Lung microvascular endothelial cell (primary cell): ENCODE data around the gene ANAPC2. TPM values are rescaled to one million over a fixed set of nuclear protein-coding genes. Genes with fewer than 3 reads are reported as not detected.

Source experiments
- DNase-seq, 2 donors: peaks; one replicate each; pipeline versions ENCODE4 v3.0.0 to v3.0.0-alpha.2; 2010; ENCODE audit warnings: low read depth in 2 of 2
- total RNA-seq: library from RNA; depleted of rRNA; stranded (reverse); fragments of >200 nt; gene quantifications from 2 replicates; pipeline ENCODE4 v1.2.1, GENCODE V29; 2014

Gene ANAPC2
- total RNA-seq, 1 donor from 2014 or later = 16.9 TPM

GRCh38 chr9:137176302-137177182 lies 11.8 kb downstream of the ANAPC2 start:
- DNase-seq = peak; percentile 57 to 65

DNA sequence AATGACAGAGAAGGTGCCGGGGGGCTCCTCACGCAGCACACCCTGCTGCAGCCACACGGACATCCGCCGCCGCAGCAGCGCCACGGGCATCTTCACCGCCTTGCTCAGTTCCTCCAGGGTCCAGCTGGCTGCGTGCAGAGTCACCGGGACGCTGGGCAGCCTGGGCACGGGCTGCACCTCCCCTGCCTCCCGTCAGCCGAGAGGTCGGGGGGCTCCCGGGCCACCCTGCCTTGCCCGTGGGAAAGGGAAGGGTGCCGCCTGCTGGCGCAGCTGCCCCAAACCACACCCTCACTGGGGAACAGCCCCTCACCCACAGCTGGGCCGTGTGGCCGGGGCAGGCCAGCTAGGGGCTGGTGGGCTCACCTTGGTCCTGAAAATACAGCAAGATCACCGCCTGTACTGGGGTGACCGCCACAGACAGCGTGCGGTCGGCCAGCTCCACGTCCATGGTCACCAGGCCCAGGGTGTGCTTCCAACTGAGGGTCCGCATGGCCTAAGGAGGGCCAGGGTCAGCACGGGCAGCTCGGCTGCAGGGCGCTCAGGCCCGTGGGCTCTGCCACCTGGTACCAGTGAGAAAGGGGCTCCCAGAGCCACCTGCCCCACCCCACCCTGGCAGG lies 12.9 kb downstream of the ANAPC2 start:
- DNase-seq = no peak

GRCh38 chr9:137174722-137175293 lies 13.6 kb downstream of the ANAPC2 start:
- DNase-seq = no peak

DNA sequence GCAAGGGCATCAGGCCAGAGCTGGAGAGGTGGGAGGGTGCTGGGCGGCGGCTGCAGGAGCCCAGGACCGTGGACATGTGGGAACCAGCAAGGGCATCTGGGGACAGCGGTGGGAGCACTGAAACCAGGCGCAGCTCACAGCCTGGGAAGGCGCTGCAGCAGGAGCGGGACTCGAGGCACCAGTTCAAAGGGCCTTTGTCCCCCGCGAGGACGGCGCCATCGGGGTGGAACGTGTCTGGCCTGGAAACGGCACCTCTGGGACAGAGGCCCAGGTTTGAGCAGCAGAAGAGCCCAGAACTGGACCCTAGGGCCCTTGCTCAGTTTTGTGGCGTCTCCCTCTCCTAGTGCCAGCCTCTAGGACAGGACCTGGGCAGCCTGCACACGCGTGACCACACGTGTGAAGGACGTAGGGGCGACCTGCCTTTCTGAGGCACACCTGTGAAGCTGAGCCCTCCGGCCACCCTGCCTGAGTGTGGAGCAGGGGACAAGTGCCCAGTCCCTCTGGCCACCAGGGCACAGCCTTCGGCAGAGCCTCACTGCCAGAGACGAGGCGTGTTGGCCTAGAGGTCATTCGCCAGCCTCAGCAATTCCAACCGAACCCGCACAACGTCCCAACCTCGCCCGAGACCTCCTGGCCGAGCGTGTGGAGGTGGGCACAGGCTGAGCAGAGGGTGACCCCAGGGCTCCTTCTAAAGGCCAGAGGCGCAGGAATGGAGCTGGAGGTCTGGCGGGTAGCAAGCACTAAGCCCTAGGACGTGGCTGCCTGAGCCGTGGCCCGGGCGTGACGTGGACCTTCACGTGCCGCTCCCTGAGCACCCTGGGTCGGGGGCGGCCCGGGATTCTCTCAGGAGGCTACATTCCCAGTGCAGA lies 14.3 kb downstream of the ANAPC2 start:
- DNase-seq = no peak

- DNase-seq = no peak
Observed at GRCh38 chr9:137172901-137173795, 15.2 kb downstream of the ANAPC2 start.

DNA sequence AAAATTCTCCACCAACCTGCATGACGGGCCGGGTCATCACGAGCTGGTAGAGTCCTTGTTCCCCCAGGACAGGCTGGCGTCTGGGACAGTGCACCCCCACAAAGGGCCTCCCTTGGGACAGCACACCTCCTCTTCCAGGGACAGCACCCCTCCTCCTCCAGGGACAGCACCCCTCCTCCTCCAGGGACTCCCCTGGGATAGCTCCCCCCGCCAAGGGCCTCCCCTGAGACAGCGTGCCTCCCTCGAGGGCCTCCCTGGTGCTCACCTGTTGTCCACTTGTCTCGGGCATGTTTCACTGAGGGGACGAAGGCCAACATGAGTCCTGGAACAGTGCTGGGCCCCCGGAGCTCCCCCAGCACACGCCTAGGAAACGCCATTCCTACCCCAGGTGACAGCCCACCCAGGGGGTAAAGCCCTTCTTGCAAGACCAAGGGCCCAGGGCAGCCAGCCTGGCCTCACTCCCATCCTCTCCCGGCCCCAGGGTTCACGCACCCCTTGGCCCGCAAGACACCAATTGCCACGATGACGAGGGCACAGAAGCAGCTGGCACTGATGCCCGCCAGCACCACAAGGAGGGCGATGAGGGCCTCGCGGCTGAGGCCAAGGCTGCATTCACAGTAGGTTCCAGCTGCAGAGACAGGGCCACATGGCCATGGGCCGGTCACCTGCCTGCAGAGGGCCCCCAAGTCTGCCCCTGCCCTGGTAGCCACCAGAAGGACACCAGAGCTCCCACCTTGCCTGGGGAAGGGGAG lies 17.0 kb downstream of the ANAPC2 start:
- DNase-seq = no peak

- no peak for DNase-seq
Observed at GRCh38 chr9:137170486-137171148, 17.7 kb downstream of the ANAPC2 start.

DNA sequence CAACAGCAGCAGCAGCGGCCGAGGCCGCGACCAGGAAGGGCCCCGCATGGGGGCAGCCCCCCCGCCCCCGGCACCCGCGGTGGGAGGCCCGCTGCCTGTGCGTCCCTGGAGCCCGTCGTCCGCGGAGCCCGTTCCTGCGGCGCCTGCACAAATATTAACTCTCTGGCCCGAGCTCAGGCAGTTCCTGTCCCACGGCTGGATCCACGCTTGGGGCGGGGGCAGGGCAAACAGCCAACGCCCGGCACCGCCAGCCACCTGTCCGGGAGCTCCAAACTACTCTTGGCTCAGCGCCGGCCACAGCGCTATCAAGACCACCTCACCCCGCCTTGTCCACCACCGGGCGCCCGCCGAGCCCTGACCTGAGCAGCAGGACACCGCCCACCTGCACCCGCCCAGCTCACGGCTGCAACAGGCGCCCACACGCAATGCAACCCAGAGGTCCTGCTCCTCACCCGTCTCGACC lies 18.4 kb downstream of the ANAPC2 start, which contains the start of gene LRRC26:
Gene LRRC26, minus strand, starts transcription at position 156 of the 463 bp plus-strand sequence. Its CDS starts 108 bp downstream, at position 48.
- no peak for DNase-seq

DNA sequence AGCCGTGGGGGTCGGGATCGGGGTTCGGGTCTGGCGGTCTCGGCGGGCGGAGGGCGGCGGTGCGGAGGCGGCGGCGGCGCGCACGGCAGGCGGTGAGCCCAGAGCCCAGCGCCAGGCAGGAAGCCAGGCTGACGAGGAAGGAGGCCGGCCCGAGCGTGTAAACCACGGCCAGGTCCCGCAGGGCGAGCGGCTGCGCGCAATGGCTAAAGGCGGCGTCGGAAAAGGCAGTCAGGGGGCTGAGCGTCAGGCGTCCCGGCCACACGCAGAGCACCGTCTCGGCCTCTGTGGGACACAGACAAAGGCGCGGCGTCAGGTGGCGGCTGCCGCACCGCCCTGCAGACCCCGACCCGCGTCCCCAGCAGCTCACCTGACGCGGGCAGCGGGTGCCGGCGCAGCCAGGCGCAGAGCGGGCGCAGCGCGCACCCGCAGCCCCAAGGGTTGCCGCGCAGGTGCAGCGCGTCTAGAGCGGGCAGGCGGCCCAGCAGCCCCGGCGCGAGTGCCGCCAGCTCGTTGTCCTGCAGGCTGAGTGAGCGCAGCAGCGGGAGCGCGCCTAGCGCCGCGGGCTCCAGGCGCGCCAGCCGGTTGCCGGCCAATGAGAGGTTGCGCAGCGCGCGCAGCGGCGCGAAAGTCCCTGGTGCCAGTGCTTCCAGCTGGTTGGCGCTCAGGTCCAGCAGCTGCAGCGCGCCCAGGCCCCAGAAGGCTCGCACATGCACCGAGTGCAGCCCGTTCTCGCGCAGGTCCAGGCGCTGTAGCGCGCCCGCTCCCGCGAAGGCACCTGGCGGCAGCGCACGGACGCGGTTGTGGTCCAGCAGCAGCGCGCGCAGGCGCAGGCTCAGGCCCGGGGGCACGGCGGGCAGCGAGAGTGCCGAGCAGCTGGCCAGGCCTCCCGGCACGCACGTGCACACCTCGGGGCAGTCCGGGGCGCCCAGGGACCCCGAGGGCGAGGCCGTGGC lies 19.2 kb downstream of the ANAPC2 start:
- peak; percentile 40 to 72 for DNase-seq

- no peak for DNase-seq
Observed at GRCh38 chr9:137168573-137168903, 19.8 kb downstream of the ANAPC2 start.

- DNase-seq = no peak
Observed at GRCh38 chr9:137167747-137168572, 20.4 kb downstream of the ANAPC2 start.

DNA sequence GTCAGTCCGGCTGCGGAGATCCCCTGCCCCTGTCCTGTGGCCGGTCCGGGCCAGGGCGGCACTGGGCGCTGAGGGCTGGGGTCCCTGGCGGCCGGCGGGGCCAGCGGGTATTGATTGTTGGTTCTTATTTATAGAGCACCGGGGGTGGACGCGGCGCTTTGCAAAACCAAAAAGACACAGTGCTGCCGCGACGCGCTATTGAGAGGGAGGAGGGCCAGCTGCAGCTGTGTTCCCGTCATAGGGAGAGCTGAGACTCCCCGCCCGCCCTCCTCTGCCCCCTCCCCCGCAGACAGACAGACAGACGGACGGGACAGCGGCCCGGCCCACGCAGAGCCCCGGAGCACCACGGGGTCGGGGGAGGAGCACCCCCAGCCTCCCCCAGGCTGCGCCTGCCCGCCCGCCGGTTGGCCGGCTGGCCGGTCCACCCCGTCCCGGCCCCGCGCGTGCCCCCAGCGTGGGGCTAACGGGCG lies 21.0 kb downstream of the ANAPC2 start:
- DNase-seq = no peak

DNA sequence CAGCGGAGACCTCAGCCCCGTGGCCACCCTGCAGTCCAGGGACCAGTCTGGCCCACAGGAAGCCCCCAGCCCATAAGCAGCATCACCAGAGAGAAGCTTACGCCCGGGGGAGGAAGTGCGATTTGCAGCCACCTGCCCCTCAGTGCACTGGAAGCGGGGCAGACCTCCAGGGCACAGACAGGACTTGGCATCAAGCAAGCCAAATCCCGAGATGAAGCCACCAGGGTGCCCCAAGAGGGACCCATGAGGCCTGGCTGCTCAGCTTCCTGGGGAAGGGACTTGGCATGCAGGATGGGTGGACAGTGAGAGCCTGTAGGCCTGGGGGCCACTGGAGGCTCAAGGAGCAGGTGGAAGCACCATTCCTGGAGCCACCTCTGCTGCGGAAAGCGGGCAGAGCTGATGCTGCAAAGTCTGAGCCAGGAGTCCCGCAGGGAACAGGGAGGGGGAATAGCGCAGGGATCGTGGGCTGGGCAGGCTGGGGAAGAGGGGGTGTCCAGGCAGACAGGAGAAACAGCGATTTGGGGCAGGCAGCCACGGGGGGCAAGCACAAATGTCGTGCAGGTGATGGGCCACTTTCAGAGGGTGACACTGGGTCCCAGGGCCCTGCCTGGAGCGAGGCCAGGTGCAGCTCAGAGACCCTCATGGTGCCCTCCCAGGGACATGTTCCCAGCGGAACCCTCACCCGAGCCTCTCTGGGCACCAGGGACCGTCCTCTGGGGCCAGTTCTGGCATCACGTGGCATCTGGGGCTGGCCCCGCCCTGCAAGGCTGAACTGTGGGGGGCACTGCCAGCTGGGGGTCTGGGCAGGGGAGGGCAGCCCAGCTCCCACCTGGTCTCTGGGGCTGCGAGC lies 21.8 kb downstream of the ANAPC2 start:
- DNase-seq = no peak

DNA sequence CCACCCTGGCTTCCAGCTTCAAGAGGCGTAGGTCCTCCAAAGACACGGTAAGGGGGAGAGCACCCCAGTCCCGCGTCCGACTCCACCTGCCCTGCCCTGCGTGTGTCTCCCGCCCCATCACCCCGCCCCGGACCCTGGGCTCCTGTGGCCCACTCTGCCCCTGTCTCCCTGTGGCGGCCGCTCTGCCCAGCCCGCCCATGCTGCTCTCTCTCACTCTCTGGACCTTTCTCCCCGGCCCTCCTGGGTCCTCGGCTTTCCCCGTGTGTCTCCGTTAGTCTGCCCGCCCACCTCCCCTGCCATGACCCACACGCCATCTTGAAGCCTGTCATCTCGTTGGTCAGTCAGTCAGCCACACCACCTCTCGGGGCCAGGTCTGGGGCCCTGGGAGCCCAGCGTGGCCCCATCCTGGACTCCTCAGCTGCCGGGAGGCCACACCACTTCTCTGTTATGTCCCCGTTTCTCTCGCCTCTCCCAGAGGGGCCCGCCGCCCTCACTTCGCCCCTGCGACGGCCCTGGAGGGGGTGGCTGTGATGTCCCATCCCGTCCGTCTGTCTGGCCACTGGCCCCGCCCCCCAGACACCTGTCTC lies 23.0 kb downstream of the ANAPC2 start:
- no peak for DNase-seq

DNA sequence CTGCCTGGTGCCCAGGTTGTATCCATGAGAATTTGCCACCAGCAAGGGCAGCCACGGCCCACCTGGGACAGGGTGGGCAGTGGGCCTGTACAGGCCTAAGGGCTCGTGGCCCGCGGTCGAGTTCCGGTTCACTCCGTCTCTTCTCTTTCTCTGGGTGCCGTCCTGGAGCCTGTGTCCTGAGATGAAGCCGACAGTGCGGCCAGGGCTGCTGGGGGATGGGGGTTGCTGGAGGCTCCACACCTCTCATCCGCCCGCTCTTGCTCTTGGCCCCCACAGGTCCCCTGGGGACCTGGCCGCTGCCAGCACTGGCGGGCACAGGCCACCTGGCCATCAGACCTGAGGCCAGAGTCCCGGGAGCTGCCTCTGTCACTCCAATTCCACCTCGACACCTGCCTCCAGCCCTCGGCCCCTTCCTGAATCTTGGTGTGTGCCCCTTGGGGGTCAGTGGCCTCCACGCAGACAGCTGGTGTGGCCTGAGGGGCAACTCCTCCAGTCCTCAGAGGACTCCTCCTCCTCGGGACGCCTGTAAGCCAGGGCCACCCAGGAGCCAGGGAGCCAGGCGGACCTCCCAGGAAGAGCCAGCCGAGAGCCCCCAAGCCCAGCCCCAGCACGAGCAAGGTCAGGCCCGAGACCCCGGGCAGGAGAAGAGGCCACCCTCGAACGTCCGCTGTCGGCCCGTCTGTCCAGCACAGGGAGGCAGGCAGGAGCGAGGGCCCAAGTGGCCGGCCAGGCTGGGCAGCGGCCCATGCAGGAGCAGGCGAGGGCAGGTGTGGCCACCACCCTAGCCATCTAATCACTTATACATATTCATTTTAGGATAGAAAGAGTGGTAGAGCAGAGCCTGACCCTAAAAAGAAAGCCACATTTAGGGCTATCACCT lies 23.8 kb downstream of the ANAPC2 start:
- no peak for DNase-seq
